ENCODE measurements around the gene SLC43A2.

GRCh38 chr17:1650731-1651558 is 22.3 kb upstream of the SLC43A2 start:
- TF ChIP-seq CTCF (IDR thresholded peaks at IDR 0.05), result no peak
- TF ChIP-seq POLR2A (IDR thresholded peaks at IDR 0.05), result no peak

All from body of pancreas (tissue), 4 donors.